PC-9 (cell line): ENCODE data around the gene CDK17. TPM values are rescaled to one million over a fixed set of nuclear protein-coding genes. Genes with fewer than 3 reads are reported as not detected.

ENCODE experiments used
- BruUV-seq: library from RNA; stranded (reverse); fragments of 400-500 nt; replicated peaks from 2 replicates; lab custom pipeline; 2021; lab: Mats Ljungman, UMichigan
- CTCF ChIA-PET: fragments of 300-600 bp; sonication (Branson Sonifier 250); formaldehyde crosslinking; loops from one replicate; lab custom pipeline; 2022; ENCODE audit warnings: antibody characterized with exemption; lab: Charles Lee
- POLR2A ChIA-PET: fragments of 300-600 bp; sonication (Branson Sonifier 250); formaldehyde crosslinking; loops from one replicate; lab custom pipeline; 2022; ENCODE audit warnings: antibody characterized with exemption; ENCODE audit not compliant: unreplicated experiment; lab: Charles Lee
- DNase-seq, 2 experiments: peaks; one replicate each; pipeline versions ENCODE4 v3.0.0 to v3.0.0-alpha.2; 2015 to 2022; ENCODE audit warnings: mixed read lengths in 1 of 2
- H2AFZ ChIP-seq: fragments of 200-600 bp; sonication (generic); 2 replicates; pipeline ENCODE4 v1.8.1; 2017; ENCODE audit warnings: antibody characterized with exemption
- H3F3A ChIP-seq: fragments of 200-600 bp; sonication (generic); 2 replicates; pipeline ENCODE4 v1.8.1; 2017; ENCODE audit warnings: antibody characterized with exemption, mild to moderate bottlenecking, low read depth; ENCODE audit not compliant: insufficient read depth
- H3K27ac ChIP-seq: fragments of 200-600 bp; sonication (generic); 2 replicates; pipeline ENCODE4 v1.6.1; 2016; ENCODE audit warnings: mixed run types
- H3K27me3 ChIP-seq: fragments of 200-600 bp; sonication (generic); 2 replicates; pipeline ENCODE4 v1.6.1; 2016; ENCODE audit warnings: low read depth, mixed run types; ENCODE audit not compliant: insufficient read depth
- H3K36me3 ChIP-seq: fragments of 200-600 bp; sonication (generic); 2 replicates; pipeline ENCODE4 v1.6.1; 2016; ENCODE audit warnings: low read depth, mixed run types
- H3K4me1 ChIP-seq: fragments of 200-600 bp; sonication (generic); replicated peaks from 2 replicates; pipeline ENCODE4 v1.6.1; 2016; ENCODE audit warnings: mixed run types; ENCODE audit not compliant: insufficient read depth
- H3K4me2 ChIP-seq: fragments of 200-600 bp; sonication (generic); 2 replicates; pipeline ENCODE4 v1.6.1; 2017; ENCODE audit warnings: mixed run types
- H3K4me3 ChIP-seq: fragments of 200-600 bp; sonication (generic); 2 replicates; pipeline ENCODE4 v1.6.1; 2016; ENCODE audit warnings: mixed run types
- H3K79me2 ChIP-seq: fragments of 200-600 bp; sonication (generic); 2 replicates; pipeline ENCODE4 v1.6.1; 2017; ENCODE audit warnings: low read depth, mixed run types
- H3K9me2 ChIP-seq: fragments of 200-600 bp; sonication (generic); 2 replicates; pipeline ENCODE4 v1.8.1; 2017; ENCODE audit warnings: mild to moderate bottlenecking; ENCODE audit not compliant: insufficient read depth
- H3K9me3 ChIP-seq: fragments of 200-600 bp; sonication (generic); 2 replicates; pipeline ENCODE4 v1.8.1; 2016; ENCODE audit warnings: low read depth; ENCODE audit not compliant: insufficient read depth
- H4K20me1 ChIP-seq: fragments of 200-600 bp; sonication (generic); 2 replicates; pipeline ENCODE4 v1.8.1; 2017; ENCODE audit not compliant: insufficient read depth
- EZH2 ChIP-seq: fragments of 200-600 bp; sonication (generic); IDR thresholded peaks from 2 replicates; pipeline ENCODE4 v1.8.0; 2017; ENCODE audit warnings: antibody characterized with exemption, low read depth
- intact Hi-C: fragments of 100-400 bp; cut with micrococcal nuclease; formaldehyde crosslinking; loops from one replicate; pipeline ENCODE4 v1.10.0; 2022; ENCODE audit not compliant: unreplicated experiment
- total RNA-seq: library from RNA; stranded (reverse); gene quantifications from 2 replicates; pipeline ENCODE4 v1.2.3, GENCODE V29; 2021
- TF ChIP-seq, protein P1 (sequence below): fragments of 200-600 bp; sonication (generic); conservative IDR thresholded peaks from 2 replicates; pipeline ENCODE4 v1.6.1; 2017; ENCODE audit warnings: mixed run types, antibody characterized with exemption, mild to moderate bottlenecking, moderate library complexity

The CDK17 gene
- total RNA-seq, 1 experiment from 2014 or later = 29.0 TPM

DNA sequence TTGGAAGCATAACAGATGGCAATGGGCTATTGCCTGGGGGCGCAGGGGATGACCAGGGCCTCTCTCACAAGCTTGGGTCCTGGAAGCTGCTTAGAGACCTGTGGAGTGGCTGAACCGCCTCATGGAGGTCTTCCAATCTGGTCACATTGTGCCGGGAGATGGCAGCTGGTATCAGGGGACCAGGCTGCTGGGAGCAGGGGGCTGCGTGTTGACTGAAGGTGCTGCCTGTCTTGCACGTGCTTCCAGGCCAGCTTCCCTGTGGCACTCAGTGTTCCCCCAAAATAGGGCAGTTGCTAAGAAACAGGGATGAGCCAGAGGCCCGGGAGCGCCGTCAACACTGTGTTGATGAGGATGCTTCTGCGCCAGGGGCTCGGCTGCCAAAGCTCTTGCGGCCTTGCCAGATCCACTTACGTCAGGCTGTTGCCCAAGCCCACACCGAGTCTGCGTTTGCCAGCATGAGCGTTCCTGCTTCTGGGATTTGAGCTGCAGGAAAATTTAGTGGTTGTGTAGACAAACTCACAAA is 166.2 kb downstream of the CDK17 start:
- H4K20me1 ChIP-seq = peaks cover 49% of the 10 kb centered on the region
- no peak overlapping the region for H3K4me3 ChIP-seq
- POLR2A ChIA-PET = no interaction called here
- no peaks in the 10 kb centered on the region for H3K9me3 ChIP-seq
- no peaks in the 10 kb centered on the region for H3K9me2 ChIP-seq
- CTCF ChIA-PET = no interaction called here
- peaks cover 80% of the 10 kb centered on the region for H3K79me2 ChIP-seq
- intact Hi-C loops = no loop called here
- DNase-seq = no peak
- no peaks in the 10 kb centered on the region for H3K27me3 ChIP-seq
- no peak overlapping the region for H3K27ac ChIP-seq
- TF ChIP-seq EZH2 = no peak
- TF ChIP-seq, protein P1, sequence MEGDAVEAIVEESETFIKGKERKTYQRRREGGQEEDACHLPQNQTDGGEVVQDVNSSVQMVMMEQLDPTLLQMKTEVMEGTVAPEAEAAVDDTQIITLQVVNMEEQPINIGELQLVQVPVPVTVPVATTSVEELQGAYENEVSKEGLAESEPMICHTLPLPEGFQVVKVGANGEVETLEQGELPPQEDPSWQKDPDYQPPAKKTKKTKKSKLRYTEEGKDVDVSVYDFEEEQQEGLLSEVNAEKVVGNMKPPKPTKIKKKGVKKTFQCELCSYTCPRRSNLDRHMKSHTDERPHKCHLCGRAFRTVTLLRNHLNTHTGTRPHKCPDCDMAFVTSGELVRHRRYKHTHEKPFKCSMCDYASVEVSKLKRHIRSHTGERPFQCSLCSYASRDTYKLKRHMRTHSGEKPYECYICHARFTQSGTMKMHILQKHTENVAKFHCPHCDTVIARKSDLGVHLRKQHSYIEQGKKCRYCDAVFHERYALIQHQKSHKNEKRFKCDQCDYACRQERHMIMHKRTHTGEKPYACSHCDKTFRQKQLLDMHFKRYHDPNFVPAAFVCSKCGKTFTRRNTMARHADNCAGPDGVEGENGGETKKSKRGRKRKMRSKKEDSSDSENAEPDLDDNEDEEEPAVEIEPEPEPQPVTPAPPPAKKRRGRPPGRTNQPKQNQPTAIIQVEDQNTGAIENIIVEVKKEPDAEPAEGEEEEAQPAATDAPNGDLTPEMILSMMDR = no peak
- no TSS peak for BruUV-seq
- H3K4me1 ChIP-seq = no peaks in the 10 kb centered on the region
- peaks cover 8% of the 10 kb centered on the region; the same call in 1 of the 2 replicates for H3K36me3 ChIP-seq
- peaks cover 3% of the 10 kb centered on the region; the same call in 1 of the 2 replicates for H3F3A ChIP-seq
- no peak overlapping the region for H2AFZ ChIP-seq
- H3K4me2 ChIP-seq = no peak overlapping the region

- Histone ChIP-seq H3K4me3 (no peak overlapping the region), H3K4me2 (no peak overlapping the region), H3K9me2 (no peaks in the 10 kb centered on the region), H3K27me3 (no peaks in the 10 kb centered on the region), H3F3A (peaks cover 3% of the 10 kb centered on the region; the same call in 1 of the 2 replicates), H4K20me1 (peaks cover 47% of the 10 kb centered on the region), H3K79me2 (peaks cover 79% of the 10 kb centered on the region), H2AFZ (no peak overlapping the region), H3K36me3 (peaks cover 8% of the 10 kb centered on the region; the same call in 1 of the 2 replicates), H3K27ac (no peak overlapping the region), H3K9me3 (no peaks in the 10 kb centered on the region), H3K4me1 (no peaks in the 10 kb centered on the region)
- ChIA-PET CTCF (no interaction called here), POLR2A (no interaction called here)
- intact Hi-C loops = no loop called here
- no peak for DNase-seq
- TF ChIP-seq, protein P1 = no peak
- no peak for TF ChIP-seq EZH2
- no TSS peak for BruUV-seq
Observed at GRCh38 chr12:96233168-96233567, 167.1 kb downstream of the CDK17 start.

GRCh38 chr12:96230646-96231045 is 169.6 kb downstream of the CDK17 start:
- no peaks in the 10 kb centered on the region for H3K4me1 ChIP-seq
- peaks cover 17% of the 10 kb centered on the region; the same call in 1 of the 2 replicates for H3K36me3 ChIP-seq
- no peak for DNase-seq
- POLR2A ChIA-PET = no interaction called here
- BruUV-seq = no TSS peak
- peaks cover 34% of the 10 kb centered on the region for H4K20me1 ChIP-seq
- no peak overlapping the region for H3K4me3 ChIP-seq
- H3K27ac ChIP-seq = no peak overlapping the region
- H3K4me2 ChIP-seq = no peak overlapping the region
- no peaks in the 10 kb centered on the region for H3K9me2 ChIP-seq
- intact Hi-C loops = no loop called here
- TF ChIP-seq, protein P1 = no peak
- no peak for TF ChIP-seq EZH2
- no peaks in the 10 kb centered on the region for H3K9me3 ChIP-seq
- H3K79me2 ChIP-seq = peaks cover 78% of the 10 kb centered on the region
- no peaks in the 10 kb centered on the region for H3K27me3 ChIP-seq
- H3F3A ChIP-seq = peaks cover 3% of the 10 kb centered on the region; the same call in 1 of the 2 replicates
- CTCF ChIA-PET = no interaction called here
- H2AFZ ChIP-seq = no peak overlapping the region
